HS-5 (cell line): ENCODE measurements around the gene OR51F2.
"Not testable (repeated sequence)": the region's sequence is repeated elsewhere in the genome, so short reads cannot be mapped to it uniquely, and the experiment has no call there.

Experiments used
- DNase-seq: peaks from one replicate; pipeline ENCODE4 v3.0.0-alpha.2; 2012; ENCODE audit warnings: low read depth

OR51F2 gene

DNA sequence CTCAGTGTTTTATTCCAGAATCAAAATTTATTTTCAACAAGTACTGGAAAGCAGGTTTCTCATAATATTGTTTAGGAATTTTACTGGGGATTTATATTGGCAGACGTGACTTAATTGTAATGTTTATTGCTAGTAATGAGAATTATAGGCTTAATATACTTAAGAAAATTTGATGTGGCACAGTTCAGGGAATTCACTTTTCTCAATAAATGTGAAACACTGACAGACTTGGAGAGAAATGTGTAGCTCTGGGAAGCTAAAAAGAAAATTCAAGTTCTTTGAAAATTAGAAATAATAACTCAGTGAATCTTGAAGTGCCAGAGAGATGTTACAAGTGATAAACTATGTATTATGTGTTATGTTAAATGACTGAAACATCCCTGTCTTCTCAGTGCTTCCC, at the start of gene OR51F2:
OR51F2 (plus strand) TSS at position 301 of the 400 bp plus-strand sequence. CDS start 101 bp downstream, outside the sequence.
- DNase-seq, result no peak

DNA sequence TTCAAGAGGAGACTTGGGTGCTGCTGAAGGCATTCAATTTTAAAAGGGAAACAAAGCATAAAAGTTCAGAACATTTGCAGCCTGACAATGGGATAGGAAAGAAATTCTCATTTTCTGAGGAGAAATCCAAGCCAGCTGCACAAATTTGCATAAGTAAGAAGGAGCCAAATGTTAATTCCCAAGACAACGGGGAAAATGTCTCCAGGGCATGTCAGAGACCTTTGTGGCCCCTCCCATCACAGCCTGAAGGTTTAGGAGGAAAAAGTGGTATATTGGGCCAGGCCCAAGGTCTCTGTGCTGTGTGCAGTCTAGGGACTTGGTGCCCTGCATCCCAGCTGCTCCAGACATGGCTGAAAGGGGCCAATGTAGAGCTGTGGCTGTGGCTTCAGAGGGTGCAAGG, 38.7 kb upstream of the OR51F2 start:
- DNase-seq, result no peak

GRCh38 chr11:4797206-4797605, 23.9 kb upstream of the OR51F2 start:
- DNase-seq, result no peak

- no peak for DNase-seq
Measured at GRCh38 chr11:4798427-4799183, 22.5 kb upstream of the OR51F2 start.

DNA sequence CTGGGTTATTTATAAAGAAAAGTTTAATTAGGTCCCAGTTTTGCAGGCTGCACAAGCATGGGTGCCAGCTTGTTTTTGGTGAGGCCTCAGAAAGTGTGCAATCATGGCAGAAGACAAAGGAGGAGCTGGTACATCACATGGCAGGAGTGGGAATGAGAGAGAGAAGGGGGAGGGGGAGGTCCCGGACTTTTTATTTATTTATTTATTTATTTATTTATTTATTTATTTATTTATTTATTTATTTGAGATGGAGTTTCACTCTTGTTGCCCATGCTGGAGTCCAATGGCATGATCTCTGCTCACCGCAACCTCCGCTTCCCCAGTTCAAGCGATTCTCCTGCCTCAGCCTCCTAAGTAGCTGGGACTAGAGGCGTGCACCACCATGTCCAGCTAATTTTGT, 19.8 kb upstream of the OR51F2 start:
- not testable (repeated sequence) for DNase-seq

GRCh38 chr11:4804280-4804679, 16.8 kb upstream of the OR51F2 start, which contains the start of gene OR52R1:
Gene OR52R1, minus strand, starts transcription at chr11:4804380. Its CDS starts 0 bp downstream, at chr11:4804380.
- DNase-seq, result no peak

- DNase-seq, result no peak
Measured at GRCh38 chr11:4808476-4808875, 12.6 kb upstream of the OR51F2 start.

GRCh38 chr11:4809246-4809645, 11.9 kb upstream of the OR51F2 start:
- DNase-seq, result no peak

DNA sequence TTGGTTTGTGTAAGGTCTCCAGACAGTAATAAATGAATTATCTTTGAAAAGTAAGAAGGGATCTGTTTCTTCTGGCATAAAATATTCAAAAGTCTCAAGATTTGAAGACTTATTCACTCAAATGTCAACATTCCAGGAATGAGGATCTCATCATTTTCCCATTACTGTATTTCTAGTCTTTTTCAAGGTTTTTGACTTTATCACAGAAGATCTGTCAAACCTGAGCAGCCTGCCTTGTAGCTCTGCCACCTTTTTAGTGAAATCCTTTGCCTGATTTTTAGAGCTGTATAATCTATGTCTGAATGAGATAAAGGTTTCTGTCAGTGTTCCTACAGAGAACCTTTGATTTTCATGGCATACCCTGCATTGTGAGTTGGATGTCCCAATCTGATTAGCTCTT, 4.0 kb downstream of the OR51F2 start:
- DNase-seq, result no peak

DNA sequence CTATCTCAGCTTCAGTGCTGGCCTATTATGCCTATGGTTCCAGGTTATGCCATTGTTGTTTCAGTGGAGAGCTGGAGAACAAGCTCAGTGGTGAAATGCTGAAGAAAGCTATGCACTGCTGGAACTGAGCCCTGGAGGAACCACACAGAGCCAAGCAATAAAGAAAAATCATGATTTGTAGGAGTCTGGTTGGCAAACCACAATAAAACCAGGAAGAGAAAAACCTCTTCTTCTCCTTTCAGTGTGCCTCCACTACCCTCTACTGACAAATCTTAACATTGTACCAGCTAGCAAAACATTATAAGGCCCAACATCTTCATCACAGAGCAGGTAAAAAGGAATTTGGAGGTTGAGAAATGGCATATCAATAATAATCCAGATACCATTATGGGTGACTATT, 5.3 kb downstream of the OR51F2 start:
- DNase-seq, result no peak

GRCh38 chr11:4830346-4830745, 9.2 kb downstream of the OR51F2 start:
- no peak for DNase-seq

- DNase-seq, result no peak
Measured at GRCh38 chr11:4830909-4831308, 9.8 kb downstream of the OR51F2 start.

GRCh38 chr11:4839851-4840549, 18.9 kb downstream of the OR51F2 start:
- no peak for DNase-seq

GRCh38 chr11:4848908-4849532, 27.9 kb downstream of the OR51F2 start, which contains the start of gene OR51S1:
Gene OR51S1, minus strand, starts transcription at chr11:4849208. Its CDS starts 0 bp downstream, at chr11:4849208.
- DNase-seq, result no peak

DNA sequence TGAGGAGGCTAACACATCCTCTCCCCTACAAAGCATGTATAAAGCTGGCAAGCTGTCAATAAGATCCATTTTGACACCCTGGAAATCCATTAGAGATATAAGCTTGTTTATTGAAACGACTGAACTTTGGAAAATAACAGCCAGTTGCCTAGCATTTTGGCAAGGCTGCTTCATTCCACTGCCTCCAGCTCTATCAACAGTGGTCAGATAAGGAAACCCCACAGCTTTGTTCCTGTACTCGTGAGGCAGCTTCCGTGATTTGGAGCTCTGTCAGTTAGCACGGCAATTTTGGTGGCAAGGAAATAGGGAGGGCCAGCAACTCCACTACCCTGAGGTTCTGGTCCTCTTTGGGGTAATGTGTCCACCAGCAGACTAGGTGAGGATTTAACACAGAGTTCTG, 29.9 kb downstream of the OR51F2 start:
- DNase-seq, result no peak

GRCh38 chr11:4854286-4854685, 33.2 kb downstream of the OR51F2 start:
- DNase-seq, result not testable (repeated sequence)

DNA sequence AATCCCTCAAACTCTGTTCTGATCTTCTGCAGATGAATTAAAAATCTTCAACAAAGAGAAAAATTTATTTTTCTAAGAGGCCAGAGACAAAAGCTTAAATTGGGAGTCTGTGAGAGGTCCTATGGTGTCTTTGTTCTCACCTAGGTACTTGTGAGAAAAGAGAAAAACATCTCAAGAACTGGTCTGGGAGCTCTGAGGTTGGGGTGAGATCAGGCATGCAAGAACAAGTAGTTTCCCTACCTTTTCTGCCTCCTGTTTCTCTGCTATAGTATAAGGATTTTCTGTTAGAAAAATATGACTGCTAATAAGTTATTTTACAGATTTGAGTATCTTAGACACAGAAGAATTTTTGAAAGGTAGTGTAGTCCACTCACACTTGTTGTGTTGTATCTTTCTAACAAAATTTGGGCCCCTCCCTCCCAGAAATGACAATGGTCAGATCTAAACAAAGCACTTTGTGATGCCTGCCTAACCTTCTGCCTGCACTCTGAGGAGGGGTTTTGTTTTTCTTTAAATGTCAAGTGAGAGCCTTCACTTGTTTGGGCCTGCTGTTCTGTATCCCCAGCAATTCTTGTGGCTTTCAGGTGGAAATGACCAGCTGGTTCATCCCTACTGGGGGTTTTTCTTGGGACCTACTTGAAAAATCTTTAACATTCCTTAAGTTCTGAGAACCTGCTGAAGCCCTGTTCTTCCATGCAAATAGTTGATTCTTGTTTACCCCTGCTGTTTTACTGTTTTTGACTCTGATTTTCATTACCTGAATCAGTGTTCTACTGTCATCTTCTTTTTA, 41.5 kb downstream of the OR51F2 start:
- no peak for DNase-seq

DNA sequence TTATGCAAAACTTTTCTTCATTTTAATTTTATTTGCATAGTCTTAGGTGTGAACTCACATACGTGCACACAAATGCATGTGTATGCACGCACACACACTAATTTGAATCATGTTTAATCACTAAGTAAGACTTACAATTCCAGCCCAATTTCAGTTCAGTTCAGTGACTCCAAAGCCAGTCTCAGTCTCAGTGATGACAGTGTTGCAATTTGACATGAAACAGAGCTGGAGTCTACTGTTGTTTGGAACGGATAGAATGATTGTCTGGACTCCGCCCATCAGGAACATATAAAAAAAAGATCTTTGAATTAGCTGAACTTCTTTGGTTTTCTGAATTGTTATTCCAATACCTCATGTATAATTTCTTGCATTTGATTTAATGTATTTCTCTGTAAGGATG, 42.8 kb downstream of the OR51F2 start:
- no peak for DNase-seq

- no peak for DNase-seq
Measured at GRCh38 chr11:4865855-4866254, 44.7 kb downstream of the OR51F2 start.
